ENCODE data around the gene USHBP1.

USHBP1 gene

DNA sequence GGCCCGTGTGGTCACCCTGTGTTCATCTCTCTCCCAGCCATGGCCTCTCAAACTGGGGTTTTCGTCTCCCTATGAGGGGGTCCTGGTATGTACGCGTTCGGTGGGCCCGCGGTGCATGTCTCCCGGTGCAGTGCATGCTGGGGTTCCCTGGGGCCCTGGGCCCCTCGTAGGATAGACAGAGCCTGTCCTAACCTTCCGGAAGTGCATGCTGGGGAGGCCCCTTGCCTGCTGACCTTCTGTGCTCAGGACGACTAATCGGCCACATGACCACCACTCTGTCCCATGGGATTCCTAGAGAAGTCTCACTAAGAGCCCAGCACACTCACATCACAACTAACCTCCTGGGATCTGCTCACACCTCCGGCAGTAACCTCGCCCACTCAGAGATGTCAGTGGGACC is 54.2 kb downstream of the USHBP1 start:
- no peak for DNase-seq

DNA sequence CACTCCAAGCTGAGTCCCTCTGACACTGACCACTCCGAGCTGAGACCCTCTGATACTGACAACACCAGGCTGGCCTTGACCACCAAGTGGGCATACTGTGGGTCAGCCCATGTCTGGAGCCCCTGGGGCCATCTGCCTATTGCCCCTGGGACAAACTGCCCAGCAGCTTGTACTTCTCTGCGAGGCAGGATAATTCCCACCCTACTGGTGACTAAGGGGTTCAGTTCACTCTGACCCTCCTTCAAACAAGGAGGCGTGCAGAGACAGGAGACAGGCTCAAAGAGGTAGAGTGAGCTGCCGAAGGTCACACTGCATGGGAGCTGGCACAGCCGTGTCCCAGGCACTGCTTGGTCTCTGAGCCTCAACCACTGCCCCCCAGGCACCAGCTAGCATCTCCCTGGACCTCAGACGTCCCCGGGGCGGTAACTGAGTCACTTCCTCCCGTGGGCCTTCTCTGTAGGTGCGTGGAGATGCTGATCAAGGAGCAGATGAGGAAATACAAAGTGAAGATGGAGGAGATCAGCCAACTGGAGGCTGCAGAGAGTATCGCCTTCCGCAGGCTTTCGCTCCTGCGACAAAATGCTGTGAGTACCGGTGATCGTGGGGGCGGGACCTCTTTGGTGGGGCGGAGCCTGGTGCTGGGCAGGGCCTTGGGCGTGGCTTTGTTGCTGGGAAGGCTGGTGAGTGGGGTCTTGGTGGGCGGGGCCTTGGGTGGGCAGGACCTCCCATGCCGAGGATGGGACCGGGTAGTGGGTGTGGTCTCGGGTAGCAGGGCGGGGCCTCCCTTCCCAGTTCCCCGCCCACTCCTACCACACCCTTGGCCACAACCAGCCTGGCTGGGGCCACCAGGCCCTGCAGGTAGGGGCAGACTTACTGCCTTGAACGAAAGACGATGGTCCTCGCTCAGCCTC is 55.2 kb downstream of the USHBP1 start:
- DNase-seq = no peak

DNA sequence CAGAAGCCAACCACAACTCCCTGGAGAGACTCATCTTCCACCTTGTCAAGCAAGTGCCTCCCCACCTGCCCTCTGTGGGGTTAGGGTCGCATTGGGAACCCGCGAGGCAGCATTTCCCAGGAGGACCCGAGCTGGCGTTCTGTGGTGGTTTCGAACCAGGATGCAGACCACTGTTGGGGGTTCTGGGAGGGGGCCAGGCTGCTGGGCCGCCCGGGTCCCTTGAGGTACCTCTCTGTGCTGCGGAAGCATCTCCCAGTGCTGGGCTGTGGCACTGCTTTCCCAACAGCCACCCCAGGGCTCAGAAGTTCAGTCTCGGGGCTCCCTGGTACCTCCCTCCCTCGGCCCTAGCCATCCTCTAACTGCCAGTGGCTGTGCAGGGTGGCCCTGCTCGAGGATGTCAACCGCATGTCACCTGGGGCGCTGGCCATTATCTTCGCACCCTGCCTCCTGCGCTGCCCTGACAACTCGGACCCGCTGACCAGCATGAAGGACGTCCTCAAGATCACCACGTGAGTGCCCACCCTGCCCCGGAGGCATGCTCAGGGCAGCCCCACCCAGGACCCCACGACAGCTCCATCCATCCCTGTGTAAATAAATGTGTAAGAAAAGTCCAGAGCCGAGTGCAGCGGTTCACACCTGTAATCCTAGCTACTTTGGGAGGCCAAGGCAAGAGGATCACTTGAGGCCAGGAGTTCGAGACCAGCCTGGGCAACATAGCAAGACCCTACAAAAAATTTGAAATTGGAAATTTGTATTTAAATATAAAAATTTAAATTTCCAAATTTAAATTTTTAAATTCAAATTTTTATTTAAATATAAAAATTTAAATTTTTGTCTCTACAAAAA is 57.6 kb downstream of the USHBP1 start:
- DNase-seq = no peak

DNA sequence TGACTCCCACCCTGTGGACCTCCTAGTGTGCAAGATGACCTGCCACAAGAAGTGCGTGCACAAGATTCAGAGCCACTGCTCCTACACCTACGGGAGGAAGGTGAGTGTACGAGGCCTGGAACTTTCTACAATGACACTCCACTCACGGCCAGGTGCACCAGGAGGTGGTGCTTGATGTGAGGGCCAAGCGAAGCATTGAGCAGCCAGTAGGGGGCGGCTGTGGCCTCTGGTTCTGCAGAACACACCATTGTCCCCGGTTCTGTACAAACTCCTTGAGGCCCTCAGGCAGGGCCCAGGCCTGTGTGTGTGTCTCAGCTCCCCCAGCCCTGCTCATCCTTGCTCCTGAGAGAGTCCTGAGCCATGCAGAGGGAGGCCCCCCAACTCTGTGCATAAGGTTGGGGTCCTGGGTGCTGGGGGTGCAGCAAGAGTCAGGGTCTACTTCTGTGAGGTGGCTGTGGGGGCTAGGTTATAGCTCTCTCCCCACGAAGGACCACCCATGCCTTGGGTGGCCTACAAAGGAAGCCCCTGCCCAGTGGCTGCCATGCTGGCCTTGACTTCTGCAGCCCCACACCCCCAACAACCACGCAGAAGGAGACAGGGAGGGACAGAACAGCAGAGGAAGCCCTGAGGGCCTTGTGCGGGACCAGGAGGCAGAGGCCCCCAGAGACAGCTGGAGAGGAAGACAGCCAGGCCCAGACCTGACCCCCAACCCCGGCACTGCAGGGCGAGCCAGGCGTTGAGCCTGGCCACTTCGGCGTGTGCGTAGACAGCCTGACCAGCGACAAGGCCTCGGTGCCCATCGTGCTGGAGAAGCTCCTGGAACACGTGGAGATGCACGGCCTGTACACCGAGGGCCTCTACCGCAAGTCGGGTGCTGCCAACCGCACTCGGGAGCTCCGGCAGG is 59.1 kb downstream of the USHBP1 start:
- peak in 1 of 2 donors; percentile 29 for DNase-seq

DNA sequence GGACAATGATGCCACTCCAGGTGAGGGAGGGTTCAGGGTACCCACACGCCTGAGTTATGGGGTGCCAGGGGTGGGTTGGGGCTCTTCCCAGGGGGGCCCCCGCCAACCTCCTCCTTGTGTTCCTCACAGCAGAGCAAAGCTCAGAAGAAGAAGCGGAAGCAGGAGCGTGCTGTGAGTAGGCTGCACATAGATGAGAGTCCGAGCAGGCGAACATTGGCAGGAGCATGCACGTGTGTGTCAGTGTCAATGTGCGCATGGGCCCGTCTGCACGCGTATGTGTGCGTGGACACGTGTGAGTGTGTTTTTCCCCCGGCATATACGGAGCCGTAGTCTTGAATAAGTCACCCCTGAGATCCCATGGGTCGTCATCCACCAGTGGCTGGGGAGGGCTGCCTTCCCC is 61.8 kb downstream of the USHBP1 start:
- DNase-seq = no peak

DNA sequence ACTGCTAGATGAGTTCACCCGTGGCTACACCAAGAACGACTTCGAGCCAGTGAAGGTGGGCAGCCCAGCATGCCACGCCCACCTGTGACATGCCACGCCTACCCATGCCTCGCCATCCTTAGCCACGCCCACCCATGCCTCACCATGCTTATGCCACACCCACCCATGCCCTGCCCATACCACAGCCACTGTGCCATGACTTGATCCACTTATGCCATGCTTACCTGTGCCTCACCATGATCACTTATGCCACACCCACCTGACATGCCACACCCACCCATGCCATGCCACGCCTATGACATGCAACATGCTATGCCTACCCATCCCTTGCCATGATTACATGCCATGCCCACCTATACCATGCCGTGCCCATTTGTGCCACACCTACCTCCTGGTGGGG is 62.3 kb downstream of the USHBP1 start:
- no peak for DNase-seq

DNA sequence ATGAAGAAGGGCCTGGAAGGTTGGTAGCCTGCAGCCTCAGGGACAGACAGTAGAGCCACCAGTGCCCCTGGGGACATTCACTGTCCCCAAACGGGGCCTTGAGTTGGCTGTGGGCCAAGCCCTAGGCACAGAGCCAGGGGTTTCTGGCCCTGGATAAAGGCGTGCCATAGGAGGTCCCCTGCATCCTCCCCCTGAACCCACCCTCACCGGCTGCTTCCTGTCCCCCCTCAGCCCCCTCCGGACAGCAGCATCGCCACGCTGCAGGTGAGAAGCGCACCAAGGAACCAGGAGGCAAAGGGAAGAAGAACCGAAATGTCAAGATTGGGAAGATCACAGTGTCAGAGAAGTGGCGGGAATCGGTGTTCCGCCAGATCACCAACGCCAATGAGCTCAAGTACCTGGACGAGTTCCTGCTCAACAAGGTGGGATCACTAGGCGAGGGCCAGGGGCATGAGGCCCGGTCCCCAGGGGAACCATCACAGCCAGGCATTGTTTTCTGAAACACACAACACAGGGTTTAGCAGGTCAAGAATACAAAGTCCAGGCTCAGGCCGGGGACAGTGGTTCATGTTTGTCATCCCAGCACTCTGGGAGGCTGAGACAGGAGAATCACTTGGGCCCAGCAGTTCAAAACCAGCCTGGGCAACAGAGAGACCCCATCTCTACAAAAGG is 64.0 kb downstream of the USHBP1 start:
- DNase-seq = no peak

All from hippocampal formation (tissue), 2 donors.